ENCODE data around the gene DBNDD2. TPM values are rescaled to one million over a fixed set of nuclear protein-coding genes. Genes with fewer than 3 reads are reported as not detected.

The DBNDD2 gene
- total RNA-seq, 1 donor from 2014 or later, result 18.2 TPM

DNA sequence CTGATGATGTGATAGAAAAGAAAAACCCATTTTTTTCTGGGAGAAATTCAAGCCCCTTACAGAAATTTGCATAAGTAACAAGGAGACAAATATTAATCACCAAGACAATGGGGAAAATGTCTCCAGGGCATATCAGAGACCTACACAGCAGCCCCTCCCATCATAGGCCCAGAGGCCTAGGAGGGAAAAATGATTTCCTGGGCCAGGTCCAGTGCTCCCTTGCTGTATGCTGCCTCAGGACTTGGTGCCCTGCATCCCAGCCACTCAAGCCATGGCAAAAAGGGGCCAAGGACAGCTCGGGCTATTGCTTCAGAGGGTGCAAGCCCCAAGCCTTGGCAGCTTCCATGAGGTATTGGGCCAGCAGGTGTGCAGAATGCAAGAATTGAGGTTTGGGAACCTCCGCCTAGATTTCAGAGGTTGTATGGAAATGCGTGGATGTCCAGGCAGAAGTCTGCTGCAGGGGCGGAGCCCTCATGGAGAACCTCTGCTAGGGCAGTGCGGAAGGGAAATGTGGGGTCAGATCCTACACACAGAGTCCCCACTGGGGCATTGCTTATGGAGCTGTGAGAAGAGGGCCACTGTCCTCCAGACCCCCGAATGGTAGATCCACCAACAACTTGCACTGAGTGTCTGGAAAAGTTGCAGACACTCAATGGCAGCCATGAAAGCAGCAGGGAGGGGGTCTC lies 7.6 kb upstream of the DBNDD2 start:
- no peak for TF ChIP-seq CTCF (IDR thresholded peaks at IDR 0.05; ENCODE audit: insufficient read depth, low read length, severe bottlenecking)
- no peak for DNase-seq (ENCODE audit: low read depth)
- no peak for FAIRE-seq

DNA sequence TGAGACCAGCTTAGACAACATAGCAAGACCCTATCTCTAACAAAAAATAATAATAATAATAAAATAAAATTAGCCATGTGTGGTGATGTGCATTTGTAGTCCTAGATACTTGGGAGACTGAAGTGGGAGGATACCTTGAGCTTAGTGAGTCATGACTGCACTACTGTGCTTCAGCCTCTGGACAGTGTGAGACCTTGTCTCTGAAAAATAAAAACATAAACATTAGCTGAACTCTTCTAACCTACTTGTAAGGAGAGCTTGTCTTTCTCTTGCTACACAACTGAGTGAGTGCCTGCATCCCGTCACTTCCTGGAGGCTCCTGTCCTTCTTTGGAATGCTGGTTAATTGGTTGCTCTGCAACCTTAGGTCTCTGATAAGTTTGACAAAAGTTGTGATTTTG lies 5.1 kb upstream of the DBNDD2 start:
- no peak for TF ChIP-seq CTCF (IDR thresholded peaks at IDR 0.05; ENCODE audit: insufficient read depth, low read length, severe bottlenecking)
- H3K36me3 ChIP-seq (ENCODE audit: control insufficient read depth, insufficient read depth, low read length), result no peaks in the 10 kb centered on the region
- DNase-seq (ENCODE audit: low read depth) (no peak), FAIRE-seq (no peak)
- no peaks in the 10 kb centered on the region for H3K27me3 ChIP-seq (ENCODE audit: control insufficient read depth, insufficient read depth, low read length)
- no peak overlapping the region for H3K4me3 ChIP-seq (ENCODE audit: low read depth, low read length)

More for the DNA sequence above, 7.6 kb upstream of the DBNDD2 start:
- H3K4me3 ChIP-seq (ENCODE audit: low read depth, low read length), result no peak overlapping the region
- no peaks in the 10 kb centered on the region for H3K36me3 ChIP-seq (ENCODE audit: control insufficient read depth, insufficient read depth, low read length)
- H3K27me3 ChIP-seq (ENCODE audit: control insufficient read depth, insufficient read depth, low read length), result no peaks in the 10 kb centered on the region

- no peak for FAIRE-seq
- DNase-seq (ENCODE audit: low read depth), result no peak
- TF ChIP-seq CTCF (IDR thresholded peaks at IDR 0.05; ENCODE audit: insufficient read depth, low read length, severe bottlenecking), result no peak
Observed at GRCh38 chr20:45404438-45404837, 3.7 kb upstream of the DBNDD2 start.

GRCh38 chr20:45405571-45406259 lies 2.4 kb upstream of the DBNDD2 start:
- Histone ChIP-seq H3K27me3 (ENCODE audit: control insufficient read depth, insufficient read depth, low read length) (no peaks in the 10 kb centered on the region), H3K4me3 (ENCODE audit: low read depth, low read length) (peak overlapping the region; percentile 74), H3K36me3 (ENCODE audit: control insufficient read depth, insufficient read depth, low read length) (no peaks in the 10 kb centered on the region)
- FAIRE-seq (no peak), DNase-seq (ENCODE audit: low read depth) (peak; percentile 52)
- no peak for TF ChIP-seq CTCF (IDR thresholded peaks at IDR 0.05; ENCODE audit: insufficient read depth, low read length, severe bottlenecking)

More at GRCh38 chr20:45404438-45404837, 3.7 kb upstream of the DBNDD2 start:
- Histone ChIP-seq H3K27me3 (ENCODE audit: control insufficient read depth, insufficient read depth, low read length) (no peaks in the 10 kb centered on the region), H3K36me3 (ENCODE audit: control insufficient read depth, insufficient read depth, low read length) (no peaks in the 10 kb centered on the region), H3K4me3 (ENCODE audit: low read depth, low read length) (no peak overlapping the region)

GRCh38 chr20:45406260-45407066 lies 1.6 kb upstream of the DBNDD2 start:
- no peak for TF ChIP-seq CTCF (IDR thresholded peaks at IDR 0.05; ENCODE audit: insufficient read depth, low read length, severe bottlenecking)
- no peaks in the 10 kb centered on the region for H3K27me3 ChIP-seq (ENCODE audit: control insufficient read depth, insufficient read depth, low read length)
- H3K36me3 ChIP-seq (ENCODE audit: control insufficient read depth, insufficient read depth, low read length), result no peaks in the 10 kb centered on the region
- H3K4me3 ChIP-seq (ENCODE audit: low read depth, low read length), result peak overlapping the region; percentile 74
- DNase-seq (ENCODE audit: low read depth) (peak; percentile 36), FAIRE-seq (no peak)
